SK-N-SH (cell line): ENCODE results near the gene WDR35. TPM values are rescaled to one million over a fixed set of nuclear protein-coding genes. Genes with fewer than 3 reads are reported as not detected.

ENCODE experiments used
- CTCF ChIA-PET: fragments of 300-600, 350-600 bp; formaldehyde crosslinking; extraction: SDS; loops from one replicate; lab custom pipeline; 2021; lab: Yijun Ruan, JAX
- POLR2A ChIA-PET: fragments of 350-600 bp; sonication (Branson Sonifier 250); formaldehyde crosslinking; extraction: SDS; loops from one replicate; lab custom pipeline; 2020; ENCODE audit warnings: antibody characterized with exemption, inconsistent platforms; lab: Yijun Ruan, JAX
- DNase-seq: peaks from one replicate; pipeline ENCODE4 v3.0.0; 2012
- H2AFZ ChIP-seq: fragments of 200-600 bp; sonication (generic); 2 replicates; pipeline ENCODE4 v1.8.1; 2016; ENCODE audit warnings: antibody characterized with exemption, mild to moderate bottlenecking, low read depth
- H3F3A ChIP-seq: fragments of 200-600 bp; sonication (generic); replicated peaks from 2 replicates; pipeline ENCODE3; 2016; ENCODE audit warnings: antibody characterized with exemption, mild to moderate bottlenecking; ENCODE audit not compliant: insufficient read depth
- H3K27ac ChIP-seq, 2 experiments: fragments of 200-500 bp in 1 of 2; fragments of 200-600 bp in 1 of 2; sonication (Bioruptor generic) in 1 of 2; sonication (generic), shearing (Covaris generic) in 1 of 2; 2 replicates each; pipeline versions ENCODE4 v1.5.1 to v1.6.1; 2014 to 2016; ENCODE audit warnings: low read depth in 2 of 2, inconsistent platforms in 1 of 2, low read length in 1 of 2, mild to moderate bottlenecking in 1 of 2, mixed read lengths in 1 of 2
- H3K27me3 ChIP-seq: fragments of 200-600 bp; sonication (generic), shearing (Covaris generic); 2 replicates; pipeline ENCODE4 v1.6.1; 2016; ENCODE audit warnings: mixed run types; ENCODE audit not compliant: insufficient read depth
- H3K36me3 ChIP-seq, 2 experiments: fragments of 200-500 bp in 1 of 2; fragments of 200-600 bp in 1 of 2; sonication (Bioruptor generic) in 1 of 2; sonication (generic) in 1 of 2; replicated peaks in 1 of 2; 2 replicates each; pipeline versions ENCODE3 to v1.5.1; 2014 to 2016; ENCODE audit warnings: low read length in 1 of 2, mild to moderate bottlenecking in 1 of 2; ENCODE audit not compliant: insufficient read depth in 2 of 2, control insufficient read depth in 1 of 2
- H3K4me1 ChIP-seq, 2 experiments: fragments of 200-500 bp in 1 of 2; fragments of 200-600 bp in 1 of 2; sonication (Bioruptor generic) in 1 of 2; sonication (generic), shearing (Covaris generic) in 1 of 2; 2 replicates each; pipeline versions ENCODE4 v1.5.1 to v1.6.1; 2014 to 2016; ENCODE audit warnings: low read depth in 1 of 2, low read length in 1 of 2, mixed run types in 1 of 2; ENCODE audit not compliant: insufficient read depth in 2 of 2, control insufficient read depth in 1 of 2
- H3K4me2 ChIP-seq: fragments of 200-600 bp; sonication (generic), shearing (Covaris generic); 2 replicates; pipeline ENCODE4 v1.6.1; 2017; ENCODE audit warnings: mixed run types
- H3K4me3 ChIP-seq, 2 experiments: fragments of 200-500 bp in 1 of 2; fragments of 200-600 bp in 1 of 2; sonication (Bioruptor generic) in 1 of 2; sonication (generic), shearing (Covaris generic) in 1 of 2; 2 replicates each; pipeline versions ENCODE4 v1.5.1 to v1.8.1; 2014 to 2016; ENCODE audit warnings: low read depth in 2 of 2, inconsistent platforms in 1 of 2, low read length in 1 of 2, mild to moderate bottlenecking in 1 of 2, mixed read lengths in 1 of 2, moderate library complexity in 1 of 2
- H3K79me2 ChIP-seq: fragments of 200-600 bp; sonication (generic); 2 replicates; pipeline ENCODE4 v1.8.1; 2017; ENCODE audit warnings: mild to moderate bottlenecking; ENCODE audit not compliant: insufficient read depth
- H3K9ac ChIP-seq: fragments of 200-600 bp; sonication (generic); 2 replicates; pipeline ENCODE4 v1.6.1; 2017; ENCODE audit warnings: mixed run types
- H3K9me2 ChIP-seq: fragments of 200-600 bp; sonication (generic); 2 replicates; pipeline ENCODE4 v1.6.1; 2017; ENCODE audit warnings: mixed run types
- H3K9me3 ChIP-seq: fragments of 200-600 bp; sonication (generic); 2 replicates; pipeline ENCODE4 v1.6.1; 2017; ENCODE audit warnings: mixed run types, mild to moderate bottlenecking, moderate library complexity
- H4K20me1 ChIP-seq: fragments of 200-600 bp; sonication (generic); 2 replicates; pipeline ENCODE4 v1.6.1; 2017; ENCODE audit warnings: mild to moderate bottlenecking, mixed run types; ENCODE audit not compliant: insufficient read depth
- CHD2 ChIP-seq: fragments of 150-350 bp; IDR thresholded peaks from 2 replicates; pipeline ENCODE4 v1.6.1; 2018; ENCODE audit warnings: low read length; ENCODE audit not compliant: partially characterized antibody
- EP300 ChIP-seq, 2 experiments: IDR thresholded peaks; 2 replicates each; pipeline versions ENCODE4 v1.4.0 to v1.6.1; 2012; ENCODE audit warnings: borderline replicate concordance in 1 of 2, low read depth in 1 of 2, low read length in 1 of 2
- EZH2phosphoT487 ChIP-seq: fragments of 200-600 bp; sonication (generic); IDR thresholded peaks from 2 replicates; pipeline ENCODE4 v1.6.1; 2017; ENCODE audit warnings: low read depth, mixed run types, mild to moderate bottlenecking, antibody characterized with exemption, moderate library complexity, borderline replicate concordance
- GABPA ChIP-seq: IDR thresholded peaks from 2 replicates; pipeline ENCODE4 v1.4.0; 2012; ENCODE audit warnings: low read depth, mild to moderate bottlenecking
- GATA2 ChIP-seq: sonication (generic); formaldehyde crosslinking; IDR thresholded peaks from 2 replicates; pipeline ENCODE4 v1.5.0; 2020; ENCODE audit warnings: mild to moderate bottlenecking, missing genetic modification reagents
- MEF2A ChIP-seq: IDR thresholded peaks from 2 replicates; pipeline ENCODE4 v1.4.0; 2012; ENCODE audit warnings: low read depth, borderline replicate concordance
- NFIC ChIP-seq: IDR thresholded peaks from 2 replicates; pipeline ENCODE4 v1.4.0; 2012; ENCODE audit warnings: borderline replicate concordance
- NRF1 ChIP-seq: IDR thresholded peaks from 2 replicates; pipeline ENCODE4 v1.6.1; 2012; ENCODE audit warnings: low read depth, mild to moderate bottlenecking, low read length
- RAD21 ChIP-seq: IDR thresholded peaks from 2 replicates; pipeline ENCODE4 v1.6.1; 2012; ENCODE audit warnings: mild to moderate bottlenecking, low read length
- RCOR1 ChIP-seq: fragments of 150-350 bp; IDR thresholded peaks from 2 replicates; pipeline ENCODE4 v1.6.1; 2017; ENCODE audit warnings: antibody characterized with exemption, low read length
- RFX5 ChIP-seq: IDR thresholded peaks from 2 replicates; pipeline ENCODE4 v1.6.1; 2012; ENCODE audit warnings: mild to moderate bottlenecking, improper control_type of control experiment, low read length
- SIN3A ChIP-seq: IDR thresholded peaks from 2 replicates; pipeline ENCODE4 v1.6.1; 2012; ENCODE audit warnings: low read depth, mild to moderate bottlenecking, low read length, moderate library complexity, borderline replicate concordance
- SMC3 ChIP-seq: IDR thresholded peaks from 2 replicates; pipeline ENCODE4 v1.6.1; 2012; ENCODE audit warnings: low read depth, low read length, improper control_type of control experiment
- TAF1 ChIP-seq: IDR thresholded peaks from 2 replicates; pipeline ENCODE4 v1.6.1; 2012; ENCODE audit warnings: low read depth, mild to moderate bottlenecking, low read length, moderate library complexity, borderline replicate concordance
- WGBS: methylation state at CpG from one replicate; pipeline ENCODE4 v1.1.6; 2017; ENCODE audit warnings: low lambda C conversion rate; 5-methylcytosine and 5-hydroxymethylcytosine counted together
- polyA plus RNA-seq, 3 experiments: library from polyadenylated mRNA; depleted of rRNA; stranded (reverse); fragments of >200 nt; gene quantifications; 2 replicates each; pipeline ENCODE4 v1.2.3, GENCODE V29; 2012
- TF ChIP-seq, protein P1 (sequence below): IDR thresholded peaks from 2 replicates; pipeline ENCODE4 v1.6.1; 2012; ENCODE audit warnings: mild to moderate bottlenecking, low read depth, low read length, moderate library complexity
- TF ChIP-seq, protein P2 (sequence below): IDR thresholded peaks from 2 replicates; pipeline ENCODE4 v1.4.0; 2012; ENCODE audit warnings: low read depth, borderline replicate concordance
- TF ChIP-seq, protein P3 (sequence below): IDR thresholded peaks from 2 replicates; pipeline ENCODE4 v1.4.0; 2012; ENCODE audit warnings: low read depth
- TF ChIP-seq, protein P4 (sequence below): fragments of 200-600 bp; sonication (generic); IDR thresholded peaks from 2 replicates; pipeline ENCODE4 v1.6.1; 2017; ENCODE audit warnings: antibody characterized with exemption, mild to moderate bottlenecking, moderate library complexity
- TF ChIP-seq, protein P5 (sequence below): fragments of 150-350 bp; IDR thresholded peaks from 2 replicates; pipeline ENCODE4 v1.6.1; 2016; ENCODE audit warnings: mild to moderate bottlenecking, low read depth, low read length

Gene WDR35
- polyA plus RNA-seq, 1 of the 3 experiments (the other 2 are of a cell fraction) = 8.6 TPM

DNA sequence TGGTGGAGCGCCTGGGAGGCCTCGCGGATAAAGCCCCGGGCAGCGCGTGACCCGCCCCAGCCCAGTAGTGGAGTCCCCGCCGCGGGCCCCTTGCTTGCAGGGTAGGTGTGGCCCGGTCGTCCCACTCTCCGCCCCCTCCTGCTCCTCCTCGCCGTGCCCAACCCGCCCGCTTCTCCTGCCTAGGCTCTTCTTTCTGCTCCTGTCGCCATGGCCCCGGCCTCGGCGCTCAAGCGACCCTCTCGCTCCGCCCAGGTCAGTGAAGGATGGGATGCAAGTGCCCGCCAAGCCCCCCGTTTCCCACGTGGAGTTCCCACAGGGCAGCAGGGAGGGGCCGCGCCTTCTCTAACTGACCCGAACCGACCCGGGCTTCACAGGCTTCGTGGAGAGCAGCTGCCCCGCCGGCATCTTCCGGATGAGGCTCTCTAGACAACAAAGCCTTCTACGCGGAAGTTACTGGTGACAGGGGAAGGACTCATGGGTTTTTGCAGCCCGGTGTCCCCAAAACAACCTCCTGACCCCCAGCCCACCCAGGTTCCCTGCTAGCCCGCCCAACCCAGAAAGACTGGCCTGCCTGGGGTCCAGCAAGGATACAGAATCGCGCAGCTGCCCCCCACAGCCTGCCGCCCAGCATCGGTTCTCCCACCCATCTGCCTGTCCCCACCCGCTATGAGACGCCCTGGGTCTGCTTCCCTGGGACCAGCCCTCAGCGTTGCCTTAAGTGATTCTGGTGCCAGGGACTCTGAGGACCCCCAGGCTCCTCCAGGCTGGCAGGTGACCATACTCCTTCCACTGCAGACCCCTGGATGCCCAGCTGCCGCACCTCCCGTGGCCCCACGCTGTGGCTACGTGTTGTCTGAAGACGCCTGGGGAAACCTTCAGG, 121.0 kb downstream of the WDR35 start:
- Histone ChIP-seq H3K27ac (no peak overlapping the region), H3K4me3 (peak overlapping the region in 1 of 2 experiments; percentile 12; a peak in 1 of 4 replicates), H3F3A (no peaks in the 10 kb centered on the region), H3K9me2 (no peaks in the 10 kb centered on the region), H3K4me1 (no peaks in the 10 kb centered on the region; a peak in 1 of 4 replicates), H3K4me2 (no peak overlapping the region), H3K9ac (no peak overlapping the region), H3K27me3 (peaks cover 8% of the 10 kb centered on the region; the same call in 1 of the 2 replicates), H3K79me2 (no peaks in the 10 kb centered on the region), H4K20me1 (no peaks in the 10 kb centered on the region), H3K9me3 (no peaks in the 10 kb centered on the region), H3K36me3 (no peaks in the 10 kb centered on the region), H2AFZ (no peak overlapping the region)
- DNase-seq = peak; percentile 52
- no peak for TF ChIP-seq CHD2
- TF ChIP-seq RFX5 = no peak
- TF ChIP-seq, protein P1, sequence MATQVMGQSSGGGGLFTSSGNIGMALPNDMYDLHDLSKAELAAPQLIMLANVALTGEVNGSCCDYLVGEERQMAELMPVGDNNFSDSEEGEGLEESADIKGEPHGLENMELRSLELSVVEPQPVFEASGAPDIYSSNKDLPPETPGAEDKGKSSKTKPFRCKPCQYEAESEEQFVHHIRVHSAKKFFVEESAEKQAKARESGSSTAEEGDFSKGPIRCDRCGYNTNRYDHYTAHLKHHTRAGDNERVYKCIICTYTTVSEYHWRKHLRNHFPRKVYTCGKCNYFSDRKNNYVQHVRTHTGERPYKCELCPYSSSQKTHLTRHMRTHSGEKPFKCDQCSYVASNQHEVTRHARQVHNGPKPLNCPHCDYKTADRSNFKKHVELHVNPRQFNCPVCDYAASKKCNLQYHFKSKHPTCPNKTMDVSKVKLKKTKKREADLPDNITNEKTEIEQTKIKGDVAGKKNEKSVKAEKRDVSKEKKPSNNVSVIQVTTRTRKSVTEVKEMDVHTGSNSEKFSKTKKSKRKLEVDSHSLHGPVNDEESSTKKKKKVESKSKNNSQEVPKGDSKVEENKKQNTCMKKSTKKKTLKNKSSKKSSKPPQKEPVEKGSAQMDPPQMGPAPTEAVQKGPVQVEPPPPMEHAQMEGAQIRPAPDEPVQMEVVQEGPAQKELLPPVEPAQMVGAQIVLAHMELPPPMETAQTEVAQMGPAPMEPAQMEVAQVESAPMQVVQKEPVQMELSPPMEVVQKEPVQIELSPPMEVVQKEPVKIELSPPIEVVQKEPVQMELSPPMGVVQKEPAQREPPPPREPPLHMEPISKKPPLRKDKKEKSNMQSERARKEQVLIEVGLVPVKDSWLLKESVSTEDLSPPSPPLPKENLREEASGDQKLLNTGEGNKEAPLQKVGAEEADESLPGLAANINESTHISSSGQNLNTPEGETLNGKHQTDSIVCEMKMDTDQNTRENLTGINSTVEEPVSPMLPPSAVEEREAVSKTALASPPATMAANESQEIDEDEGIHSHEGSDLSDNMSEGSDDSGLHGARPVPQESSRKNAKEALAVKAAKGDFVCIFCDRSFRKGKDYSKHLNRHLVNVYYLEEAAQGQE = no peak
- TF ChIP-seq RAD21 = no peak
- TF ChIP-seq SMC3 = no peak
- TF ChIP-seq EP300 (IDR thresholded peaks at IDR 0.05; ENCODE audit: borderline replicate concordance in 1 of 2, low read depth in 1 of 2, low read length in 1 of 2) = no peak
- no peak for TF ChIP-seq GABPA
- TF ChIP-seq SIN3A = no peak
- TF ChIP-seq, protein P2, sequence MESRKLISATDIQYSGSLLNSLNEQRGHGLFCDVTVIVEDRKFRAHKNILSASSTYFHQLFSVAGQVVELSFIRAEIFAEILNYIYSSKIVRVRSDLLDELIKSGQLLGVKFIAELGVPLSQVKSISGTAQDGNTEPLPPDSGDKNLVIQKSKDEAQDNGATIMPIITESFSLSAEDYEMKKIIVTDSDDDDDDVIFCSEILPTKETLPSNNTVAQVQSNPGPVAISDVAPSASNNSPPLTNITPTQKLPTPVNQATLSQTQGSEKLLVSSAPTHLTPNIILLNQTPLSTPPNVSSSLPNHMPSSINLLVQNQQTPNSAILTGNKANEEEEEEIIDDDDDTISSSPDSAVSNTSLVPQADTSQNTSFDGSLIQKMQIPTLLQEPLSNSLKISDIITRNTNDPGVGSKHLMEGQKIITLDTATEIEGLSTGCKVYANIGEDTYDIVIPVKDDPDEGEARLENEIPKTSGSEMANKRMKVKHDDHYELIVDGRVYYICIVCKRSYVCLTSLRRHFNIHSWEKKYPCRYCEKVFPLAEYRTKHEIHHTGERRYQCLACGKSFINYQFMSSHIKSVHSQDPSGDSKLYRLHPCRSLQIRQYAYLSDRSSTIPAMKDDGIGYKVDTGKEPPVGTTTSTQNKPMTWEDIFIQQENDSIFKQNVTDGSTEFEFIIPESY = no peak
- TF ChIP-seq MEF2A = no peak
- no peak for TF ChIP-seq EZH2phosphoT487
- TF ChIP-seq, protein P3, sequence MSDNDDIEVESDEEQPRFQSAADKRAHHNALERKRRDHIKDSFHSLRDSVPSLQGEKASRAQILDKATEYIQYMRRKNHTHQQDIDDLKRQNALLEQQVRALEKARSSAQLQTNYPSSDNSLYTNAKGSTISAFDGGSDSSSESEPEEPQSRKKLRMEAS = no peak
- TF ChIP-seq, protein P4, sequence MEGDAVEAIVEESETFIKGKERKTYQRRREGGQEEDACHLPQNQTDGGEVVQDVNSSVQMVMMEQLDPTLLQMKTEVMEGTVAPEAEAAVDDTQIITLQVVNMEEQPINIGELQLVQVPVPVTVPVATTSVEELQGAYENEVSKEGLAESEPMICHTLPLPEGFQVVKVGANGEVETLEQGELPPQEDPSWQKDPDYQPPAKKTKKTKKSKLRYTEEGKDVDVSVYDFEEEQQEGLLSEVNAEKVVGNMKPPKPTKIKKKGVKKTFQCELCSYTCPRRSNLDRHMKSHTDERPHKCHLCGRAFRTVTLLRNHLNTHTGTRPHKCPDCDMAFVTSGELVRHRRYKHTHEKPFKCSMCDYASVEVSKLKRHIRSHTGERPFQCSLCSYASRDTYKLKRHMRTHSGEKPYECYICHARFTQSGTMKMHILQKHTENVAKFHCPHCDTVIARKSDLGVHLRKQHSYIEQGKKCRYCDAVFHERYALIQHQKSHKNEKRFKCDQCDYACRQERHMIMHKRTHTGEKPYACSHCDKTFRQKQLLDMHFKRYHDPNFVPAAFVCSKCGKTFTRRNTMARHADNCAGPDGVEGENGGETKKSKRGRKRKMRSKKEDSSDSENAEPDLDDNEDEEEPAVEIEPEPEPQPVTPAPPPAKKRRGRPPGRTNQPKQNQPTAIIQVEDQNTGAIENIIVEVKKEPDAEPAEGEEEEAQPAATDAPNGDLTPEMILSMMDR = no peak
- TF ChIP-seq RCOR1 = no peak
- TF ChIP-seq GATA2 (CRISPR knock-in tag) = no peak
- TF ChIP-seq NFIC = no peak
- TF ChIP-seq NRF1 = no peak
- no peak for TF ChIP-seq TAF1
- TF ChIP-seq, protein P5, sequence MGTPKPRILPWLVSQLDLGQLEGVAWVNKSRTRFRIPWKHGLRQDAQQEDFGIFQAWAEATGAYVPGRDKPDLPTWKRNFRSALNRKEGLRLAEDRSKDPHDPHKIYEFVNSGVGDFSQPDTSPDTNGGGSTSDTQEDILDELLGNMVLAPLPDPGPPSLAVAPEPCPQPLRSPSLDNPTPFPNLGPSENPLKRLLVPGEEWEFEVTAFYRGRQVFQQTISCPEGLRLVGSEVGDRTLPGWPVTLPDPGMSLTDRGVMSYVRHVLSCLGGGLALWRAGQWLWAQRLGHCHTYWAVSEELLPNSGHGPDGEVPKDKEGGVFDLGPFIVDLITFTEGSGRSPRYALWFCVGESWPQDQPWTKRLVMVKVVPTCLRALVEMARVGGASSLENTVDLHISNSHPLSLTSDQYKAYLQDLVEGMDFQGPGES = no peak
- 39% methylated on average over 36 of the region's 52 CpGs for WGBS
- CTCF ChIA-PET = no interaction called here
- POLR2A ChIA-PET = no interaction called here
